Measurements from ENCODE around the gene SLC28A1.

DNA sequence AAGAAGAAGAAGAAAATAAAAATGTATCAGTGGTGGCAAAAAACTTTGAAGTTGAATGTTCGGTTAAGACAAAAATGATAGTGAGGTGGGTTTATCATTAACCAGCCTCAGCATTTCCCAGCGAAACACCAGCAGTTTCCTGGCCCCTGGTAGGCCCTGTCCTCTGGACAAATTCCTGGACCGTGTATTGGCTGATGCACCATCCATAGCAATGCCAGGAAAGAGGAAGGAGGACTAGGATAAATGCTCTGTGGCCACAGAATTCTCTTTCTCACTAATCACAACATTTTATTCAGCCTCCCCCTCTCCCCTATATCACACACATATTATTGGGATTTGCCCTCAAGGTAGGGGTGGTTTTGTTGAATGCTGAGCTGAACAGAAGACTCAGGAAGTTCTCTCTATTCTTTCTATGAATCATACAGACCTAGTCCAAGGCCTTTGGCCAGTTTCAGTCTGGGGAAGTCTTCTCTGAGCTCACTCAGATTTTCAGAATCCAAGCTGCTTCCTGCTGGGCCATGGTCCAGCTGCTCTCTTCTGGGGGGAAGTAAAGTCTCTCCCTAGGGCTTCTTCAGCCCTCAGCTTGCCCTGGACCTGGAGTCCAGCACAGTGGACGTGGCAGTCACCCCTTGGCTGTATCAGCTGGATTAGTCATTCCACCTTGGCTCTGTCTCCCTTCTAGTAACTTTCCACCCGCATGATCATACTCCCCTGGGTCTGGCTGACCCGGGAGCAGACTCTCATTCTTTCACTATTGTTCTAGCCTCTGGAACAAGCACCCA lies 27.6 kb downstream of the SLC28A1 start:
- TF ChIP-seq, protein P1, sequence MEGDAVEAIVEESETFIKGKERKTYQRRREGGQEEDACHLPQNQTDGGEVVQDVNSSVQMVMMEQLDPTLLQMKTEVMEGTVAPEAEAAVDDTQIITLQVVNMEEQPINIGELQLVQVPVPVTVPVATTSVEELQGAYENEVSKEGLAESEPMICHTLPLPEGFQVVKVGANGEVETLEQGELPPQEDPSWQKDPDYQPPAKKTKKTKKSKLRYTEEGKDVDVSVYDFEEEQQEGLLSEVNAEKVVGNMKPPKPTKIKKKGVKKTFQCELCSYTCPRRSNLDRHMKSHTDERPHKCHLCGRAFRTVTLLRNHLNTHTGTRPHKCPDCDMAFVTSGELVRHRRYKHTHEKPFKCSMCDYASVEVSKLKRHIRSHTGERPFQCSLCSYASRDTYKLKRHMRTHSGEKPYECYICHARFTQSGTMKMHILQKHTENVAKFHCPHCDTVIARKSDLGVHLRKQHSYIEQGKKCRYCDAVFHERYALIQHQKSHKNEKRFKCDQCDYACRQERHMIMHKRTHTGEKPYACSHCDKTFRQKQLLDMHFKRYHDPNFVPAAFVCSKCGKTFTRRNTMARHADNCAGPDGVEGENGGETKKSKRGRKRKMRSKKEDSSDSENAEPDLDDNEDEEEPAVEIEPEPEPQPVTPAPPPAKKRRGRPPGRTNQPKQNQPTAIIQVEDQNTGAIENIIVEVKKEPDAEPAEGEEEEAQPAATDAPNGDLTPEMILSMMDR (IDR thresholded peaks at IDR 0.05): no peak
- TF ChIP-seq POLR2A (IDR thresholded peaks at IDR 0.05): no peak
- TF ChIP-seq EP300 (IDR thresholded peaks at IDR 0.05): peak; percentile 43

Data from ovary (tissue), 3 donors.